NT2/D1 (cell line): ENCODE measurements around the gene GFM2.

Experiments used
- SUZ12 ChIP-seq: IDR thresholded peaks from 2 replicates; pipeline ENCODE4 v1.6.1; 2011; ENCODE audit not compliant: insufficient read length, insufficient read depth; ENCODE audit errors: extremely low read depth
- YY1 ChIP-seq: IDR thresholded peaks from 2 replicates; pipeline ENCODE4 v1.6.1; 2011; ENCODE audit not compliant: insufficient read length, insufficient read depth
- ZNF274 ChIP-seq: IDR thresholded peaks from 2 replicates; pipeline ENCODE4 v1.6.1; 2011; ENCODE audit warnings: mild to moderate bottlenecking, low read depth, low read length

DNA sequence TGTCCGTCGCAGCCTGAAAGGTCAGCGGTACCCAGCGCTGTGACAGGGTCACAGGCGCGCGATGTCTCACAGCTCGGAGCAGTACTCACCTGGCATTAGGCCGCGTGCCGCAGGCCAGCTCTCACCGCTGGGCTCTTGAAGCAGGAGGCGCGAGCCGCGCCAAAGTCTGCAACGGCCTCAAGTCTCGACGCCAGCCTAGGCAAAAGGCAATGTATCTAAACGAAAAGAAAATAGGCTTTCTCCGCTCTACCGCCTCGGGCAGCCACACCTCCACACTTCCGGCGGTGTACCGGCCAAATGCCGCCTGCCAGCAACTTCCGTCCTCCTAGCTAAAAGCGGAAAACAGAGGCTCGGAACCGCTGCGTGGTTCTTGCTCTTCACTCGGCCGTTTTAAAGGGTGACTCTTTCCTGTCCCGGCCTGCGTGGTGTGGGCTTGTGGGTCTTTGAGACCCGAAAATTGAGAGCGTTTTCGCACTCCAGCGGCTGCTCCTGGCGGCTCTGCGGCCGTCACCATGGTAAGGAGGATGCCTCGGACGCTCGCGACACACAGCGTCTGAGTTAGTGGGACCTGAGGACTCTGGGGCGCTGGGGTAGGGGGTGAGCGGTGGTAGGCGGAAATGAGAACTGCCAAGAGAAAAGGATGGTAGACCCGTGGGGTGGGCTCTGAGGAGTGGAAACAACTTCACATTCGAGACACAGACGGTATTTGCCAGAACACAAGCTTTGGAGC is at the start of gene GFM2, which contains the start of gene NSA2:
- TF ChIP-seq YY1 (no peak), ZNF274 (no peak), SUZ12 (no peak)
